GM19193 (cell line): ENCODE results near the gene GABRR2.

ENCODE experiments used
- POLR2A ChIP-seq: IDR thresholded peaks from 4 replicates; pipeline ENCODE4 v1.6.1; 2011; ENCODE audit not compliant: insufficient read depth, insufficient read length; ENCODE audit errors: extremely low read depth

GABRR2 gene

DNA sequence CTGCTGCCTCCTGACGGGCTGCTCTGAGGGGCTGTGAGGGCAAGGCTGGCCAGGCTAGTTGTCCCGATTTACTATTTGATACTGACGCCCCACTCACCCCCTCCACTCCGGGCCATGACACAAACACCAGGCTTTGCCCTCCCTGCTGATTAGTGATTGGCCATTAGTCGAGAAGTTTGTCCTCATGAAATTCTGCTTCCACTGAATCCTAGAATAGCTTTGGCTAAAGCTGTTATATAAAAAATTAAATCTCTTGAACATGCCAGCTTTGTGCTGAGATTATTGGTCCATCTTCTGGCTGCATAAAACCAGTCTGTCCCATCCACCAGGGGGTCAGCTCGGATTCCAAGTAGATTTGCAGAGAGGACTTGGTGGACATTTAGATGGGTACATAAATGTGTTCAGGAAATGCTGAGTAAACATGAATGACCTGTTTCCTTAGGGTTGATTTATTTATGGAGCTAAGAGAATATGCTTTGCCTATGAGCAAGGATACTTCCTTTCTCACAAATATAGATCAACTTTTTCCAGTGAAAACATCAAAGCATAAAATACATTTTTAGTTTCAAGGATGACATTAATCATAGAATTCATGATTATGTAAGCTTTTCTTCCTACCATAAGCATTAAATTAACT, at the start of gene GABRR2:
Gene GABRR2 (minus strand): TSS at position 51 of the 637 bp plus-strand sequence. CDS start 134 bp downstream, outside the sequence.
- no peak for TF ChIP-seq POLR2A

DNA sequence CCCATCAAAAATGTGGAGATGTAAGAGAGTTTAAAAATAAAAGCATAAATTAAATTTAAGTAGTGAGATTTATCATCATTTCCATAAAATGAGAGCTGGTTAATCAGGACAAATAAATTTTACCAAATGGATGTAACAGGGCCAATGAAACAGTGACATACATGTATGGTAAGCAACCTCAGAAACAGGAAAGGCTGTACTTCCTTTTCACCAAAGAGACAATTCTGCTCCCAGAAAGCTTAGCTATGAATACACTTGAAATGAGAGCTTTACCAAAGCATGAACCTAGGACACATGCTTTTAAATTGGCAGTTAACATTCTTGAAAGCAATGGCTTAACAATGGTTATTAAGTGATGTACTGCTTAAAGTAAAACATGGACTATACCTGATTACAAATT, 49.5 kb upstream of the GABRR2 start:
- TF ChIP-seq POLR2A = no peak

DNA sequence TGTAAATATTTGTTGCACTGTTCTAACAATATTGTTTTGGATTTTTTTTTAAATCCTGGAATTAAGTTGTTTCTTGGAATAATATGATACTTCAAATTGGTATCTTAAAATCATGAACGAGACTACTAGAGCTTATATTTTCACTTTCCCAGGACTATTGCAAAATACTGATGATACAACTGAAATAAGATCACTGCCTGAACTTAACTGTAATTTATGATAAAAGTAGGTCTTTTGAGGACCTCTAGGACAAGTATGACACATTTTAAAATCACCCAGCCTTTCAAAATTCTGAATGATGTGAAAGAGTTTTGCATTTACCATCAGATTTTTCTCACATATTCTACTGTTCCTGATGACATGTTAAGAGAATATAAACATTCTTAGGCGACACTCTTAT, 46.1 kb upstream of the GABRR2 start:
- TF ChIP-seq POLR2A = no peak

DNA sequence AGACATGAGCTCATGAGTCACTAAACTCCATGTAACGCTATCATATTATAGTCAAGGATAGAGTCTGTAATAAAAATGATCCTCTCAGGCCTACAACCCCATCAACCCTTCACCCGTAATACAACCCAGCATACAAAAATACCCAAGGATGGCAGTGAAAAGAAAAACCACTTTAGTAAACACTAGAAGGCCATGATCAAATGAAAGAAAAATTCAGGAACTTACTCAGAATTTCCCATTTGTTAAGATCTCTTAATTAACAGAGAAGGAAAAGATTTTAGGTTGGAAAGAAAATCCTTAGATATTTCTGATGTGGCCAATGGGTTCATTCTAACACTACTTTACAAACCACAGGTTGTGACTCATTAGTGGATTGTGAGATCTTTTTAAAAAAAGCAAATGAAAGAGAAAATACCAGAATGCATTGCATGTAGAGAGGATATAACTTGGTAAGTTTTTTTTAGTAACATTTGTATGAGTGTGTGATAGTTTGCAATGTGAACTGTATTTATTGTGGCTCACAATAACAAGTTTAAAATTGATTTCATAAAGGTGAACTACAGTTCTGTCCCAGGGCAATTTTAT, 45.4 kb upstream of the GABRR2 start:
- TF ChIP-seq POLR2A = no peak

DNA sequence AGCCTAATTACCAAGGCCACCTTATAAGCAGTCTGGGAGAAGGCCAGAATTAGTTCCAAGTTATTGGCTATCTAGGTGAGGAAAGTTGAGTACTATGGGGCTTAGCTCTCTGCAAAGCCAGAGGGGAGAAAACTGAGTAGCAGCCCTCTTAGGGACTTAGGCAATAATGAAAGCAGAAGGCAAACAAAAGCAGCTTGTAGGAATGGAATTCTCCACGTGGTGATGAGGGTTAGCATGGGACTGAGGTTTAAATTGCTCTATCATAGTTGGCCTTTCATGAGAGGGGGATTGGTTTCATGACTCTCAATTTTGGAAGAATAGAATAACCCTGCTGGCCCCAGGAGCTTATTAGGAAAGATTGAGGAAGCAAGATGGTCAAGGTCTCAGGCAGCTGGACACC, 44.5 kb upstream of the GABRR2 start:
- TF ChIP-seq POLR2A = no peak

DNA sequence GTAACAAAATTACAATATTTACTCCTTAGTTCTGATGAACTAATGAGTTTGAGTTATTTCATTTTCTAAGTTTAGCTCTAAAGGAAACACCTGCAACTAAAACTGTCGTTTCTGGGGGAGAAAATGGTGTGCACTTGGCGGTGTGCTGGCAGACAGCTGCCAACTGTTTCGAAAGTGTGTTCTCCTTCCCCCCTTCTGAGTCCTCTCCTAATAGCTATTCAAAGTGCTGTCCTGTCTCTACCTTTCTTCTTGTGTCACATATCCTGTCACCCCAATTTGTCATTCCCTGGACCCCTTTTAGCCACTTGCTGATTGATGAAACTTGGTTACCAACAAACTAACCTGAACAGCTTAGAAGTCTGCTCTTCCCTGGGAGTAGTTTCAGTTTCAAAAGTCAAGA, 42.3 kb upstream of the GABRR2 start:
- peak; percentile 13 for TF ChIP-seq POLR2A

DNA sequence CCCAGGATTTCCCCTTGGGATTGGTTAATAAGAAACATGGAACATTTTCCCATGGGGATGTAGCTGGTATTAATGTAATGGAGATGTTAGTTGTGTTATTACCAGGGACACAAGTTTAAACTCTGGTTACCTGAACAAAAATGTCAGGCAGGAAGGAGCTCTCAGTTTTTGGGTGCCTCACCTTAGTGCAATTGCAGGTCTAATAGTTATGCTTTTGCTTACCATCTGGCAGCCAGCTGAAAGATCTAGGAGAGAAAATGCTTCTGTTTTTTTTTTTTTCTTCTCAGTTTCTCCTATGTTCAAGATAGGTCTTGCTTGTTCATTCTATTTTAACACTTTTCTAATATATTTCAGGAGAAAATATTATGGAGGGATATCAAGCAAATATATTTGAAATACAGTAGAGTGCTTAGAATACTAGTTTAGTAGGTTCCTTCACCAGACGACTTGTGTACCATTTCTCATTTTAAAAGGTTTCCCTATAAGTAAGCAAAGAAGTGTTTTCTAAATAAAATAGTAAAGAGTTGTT, 41.6 kb upstream of the GABRR2 start:
- TF ChIP-seq POLR2A = no peak

DNA sequence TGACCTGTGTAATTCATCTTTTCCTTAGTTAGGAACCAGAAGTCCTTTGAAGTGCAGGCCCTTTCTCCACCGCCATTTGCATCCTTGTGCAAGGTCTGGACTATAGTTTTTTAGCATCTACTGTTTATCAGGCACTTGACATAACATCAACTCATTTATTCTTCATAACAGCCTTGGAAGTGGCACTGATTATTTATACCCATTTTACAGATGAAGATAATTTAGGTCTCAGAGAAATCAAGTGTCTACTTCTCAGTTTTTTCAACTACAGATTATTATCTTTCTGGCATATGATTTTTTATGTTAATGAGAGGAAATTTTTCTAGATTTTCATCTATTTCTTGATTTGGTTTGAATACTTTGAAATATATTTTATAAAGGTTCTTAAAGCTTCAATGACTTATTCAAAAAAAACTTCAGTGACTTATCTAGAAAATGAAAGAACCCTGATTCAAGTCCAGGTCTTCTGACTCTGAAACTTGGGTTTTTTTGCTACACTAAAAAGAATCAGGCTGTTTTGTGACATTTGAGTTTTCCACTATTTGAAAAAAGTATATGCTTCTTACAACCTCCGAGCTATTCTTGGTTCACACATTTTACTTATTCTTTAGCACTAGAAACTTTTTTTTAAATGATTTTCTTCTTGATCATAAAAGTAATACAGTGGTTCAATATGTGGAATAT, 40.6 kb upstream of the GABRR2 start:
- TF ChIP-seq POLR2A = no peak

DNA sequence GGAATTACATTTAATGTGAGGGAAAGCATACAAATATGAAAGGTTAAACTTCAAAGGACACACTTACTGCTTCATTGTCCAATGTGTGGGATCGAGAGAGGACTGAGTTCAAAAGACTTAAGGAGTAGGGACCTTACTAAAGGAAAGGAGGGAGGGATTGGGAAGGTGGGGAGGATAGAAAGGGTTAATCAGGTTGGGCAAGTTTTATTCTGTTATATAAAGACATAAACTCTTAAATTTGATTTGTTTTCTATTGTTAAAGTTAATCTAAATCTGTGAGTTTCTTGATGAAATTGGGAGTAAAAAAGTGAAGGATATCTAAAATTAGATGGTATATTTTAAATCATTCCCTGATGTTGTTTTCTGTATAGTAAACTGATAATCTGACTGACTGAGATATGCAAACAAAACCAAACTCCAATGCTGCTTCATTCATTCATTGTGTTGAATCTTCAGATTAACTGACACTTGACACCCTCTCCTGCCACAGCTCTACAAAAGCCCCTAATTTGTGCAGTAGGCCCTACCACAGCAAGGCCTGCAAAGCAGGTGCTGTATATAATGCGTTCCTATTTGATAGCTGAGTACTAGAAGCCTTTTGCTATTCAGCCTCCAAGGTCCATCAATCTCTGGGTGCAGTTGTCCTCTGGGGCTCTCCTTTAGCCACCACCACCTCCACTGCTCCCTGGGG, 38.7 kb upstream of the GABRR2 start:
- no peak for TF ChIP-seq POLR2A

DNA sequence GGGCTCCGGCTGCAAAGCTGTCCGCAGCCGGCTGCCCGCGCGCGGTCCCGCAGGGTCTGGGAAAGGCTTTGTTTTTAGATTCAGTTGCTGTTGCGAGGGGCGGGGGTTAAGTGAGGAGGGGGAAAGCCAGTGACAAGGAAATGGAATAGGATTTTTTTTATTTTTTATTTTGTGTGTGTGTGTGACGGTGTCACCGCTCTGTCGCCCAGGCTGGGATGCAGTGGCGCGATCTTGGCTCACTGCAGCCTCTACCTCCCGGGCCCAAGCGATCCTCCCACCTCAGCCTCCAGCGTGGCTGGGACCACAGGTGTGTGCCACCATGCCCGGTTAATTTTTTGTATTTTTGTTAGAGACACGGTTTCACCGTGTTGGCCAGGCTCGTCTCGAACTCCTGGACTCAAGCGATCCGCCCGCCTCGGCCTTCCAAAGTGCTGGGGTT, 38.0 kb upstream of the GABRR2 start:
- no peak for TF ChIP-seq POLR2A

DNA sequence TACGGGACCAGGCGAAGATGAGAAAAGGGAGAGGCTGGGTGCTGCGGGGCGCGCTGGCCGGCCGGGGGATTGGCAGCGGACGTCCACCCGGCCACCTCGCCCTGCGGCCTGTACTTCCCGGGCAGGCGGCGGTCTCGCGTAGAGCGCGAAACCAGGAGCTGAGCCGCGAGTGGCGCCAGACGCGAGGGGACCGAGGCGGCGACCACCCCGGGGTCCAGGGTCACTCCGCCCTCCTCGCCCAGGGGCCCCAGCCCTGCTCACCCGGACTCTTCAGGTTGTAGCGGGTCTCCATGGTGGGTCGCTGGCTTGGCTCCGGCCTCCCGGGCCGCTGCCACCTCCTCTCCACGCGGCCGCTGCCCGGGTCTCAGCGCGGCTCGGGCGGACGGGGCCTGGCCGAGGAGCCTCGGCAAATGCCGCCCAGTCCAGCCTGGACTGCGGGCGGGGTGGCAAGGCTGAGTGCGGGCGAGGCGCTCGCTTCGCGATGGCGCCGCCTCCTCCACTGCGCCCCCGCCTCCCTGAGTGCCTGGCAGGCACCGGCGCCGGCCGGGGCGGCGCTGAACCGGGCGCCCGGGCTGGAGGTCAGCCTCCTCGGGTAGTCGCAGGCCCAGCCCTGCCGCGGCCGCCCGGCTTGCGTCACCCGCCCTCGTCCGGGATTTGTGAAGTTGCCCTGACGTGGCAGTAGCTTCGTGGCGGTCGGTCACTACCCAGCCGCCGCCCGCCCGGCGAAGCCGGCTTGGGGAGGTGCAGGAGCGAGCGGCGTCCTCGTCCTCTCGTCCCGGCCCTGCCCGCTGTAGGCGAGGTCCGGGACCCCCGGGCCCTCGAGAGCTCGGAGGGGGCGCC, 37.4 kb upstream of the GABRR2 start, which contains the start of gene UBE2J1:
Gene UBE2J1 (minus strand): TSS at position 445 of the 840 bp plus-strand sequence. CDS start 153 bp downstream, at position 292.
- TF ChIP-seq POLR2A = peak; percentile 91

DNA sequence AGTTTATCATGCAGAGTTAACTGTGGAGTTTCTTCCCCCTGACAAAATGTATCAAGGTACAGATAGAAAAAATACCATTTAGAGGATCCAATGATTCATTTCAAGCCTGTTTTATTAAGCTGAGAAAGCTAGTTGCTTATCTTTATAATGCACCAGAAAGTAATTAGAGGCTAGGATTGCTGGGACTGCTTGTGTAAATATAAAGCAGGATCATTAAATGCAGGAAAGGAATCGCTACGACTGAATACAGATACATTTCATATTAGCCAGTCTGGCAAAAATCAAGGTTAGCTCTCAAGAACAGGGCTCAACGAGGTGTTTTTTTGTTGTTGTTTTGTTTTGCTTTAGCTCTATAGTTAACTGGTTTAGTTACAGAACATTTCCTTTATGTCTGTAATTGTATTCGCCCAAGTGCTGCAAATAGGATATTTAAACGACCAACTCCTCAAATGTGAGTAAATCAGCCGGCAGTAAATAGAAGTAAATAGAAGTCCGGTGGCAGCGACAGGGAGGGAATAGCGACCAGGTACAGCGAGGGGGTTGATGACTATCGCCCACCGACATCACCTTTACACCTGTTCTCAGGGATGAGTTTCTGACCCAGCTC, 36.7 kb upstream of the GABRR2 start:
- TF ChIP-seq POLR2A = no peak

DNA sequence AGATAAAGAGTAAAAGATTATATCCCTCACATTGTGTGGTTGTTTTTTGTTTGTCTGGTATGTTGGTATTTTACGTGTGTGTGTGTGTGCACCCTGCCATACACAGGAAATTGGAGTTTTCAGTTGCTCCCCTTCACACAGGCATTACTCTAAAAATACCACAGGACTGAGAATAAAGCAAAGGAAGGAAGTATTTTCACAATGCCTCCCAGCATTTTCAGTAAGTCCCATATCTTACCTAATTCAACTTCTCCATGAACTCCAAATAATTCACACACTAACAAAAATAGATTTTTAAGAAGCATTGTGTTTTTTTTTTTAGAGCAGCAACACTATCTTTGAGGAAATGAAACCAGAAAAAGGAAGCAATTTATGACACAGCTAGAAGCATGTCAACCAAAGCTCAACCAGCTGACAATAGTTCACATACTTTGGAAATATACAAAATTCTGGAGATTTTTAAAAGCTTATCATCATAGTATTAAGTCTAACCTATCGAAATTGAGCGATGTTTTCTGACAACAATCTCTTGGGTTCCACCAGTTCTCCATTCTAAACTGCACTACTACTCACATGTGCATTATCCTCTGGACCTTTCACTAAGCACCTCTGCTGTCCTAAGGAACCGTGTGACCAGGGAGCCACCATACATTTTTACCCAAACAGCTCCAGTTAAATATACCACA, 35.3 kb upstream of the GABRR2 start:
- TF ChIP-seq POLR2A = no peak

DNA sequence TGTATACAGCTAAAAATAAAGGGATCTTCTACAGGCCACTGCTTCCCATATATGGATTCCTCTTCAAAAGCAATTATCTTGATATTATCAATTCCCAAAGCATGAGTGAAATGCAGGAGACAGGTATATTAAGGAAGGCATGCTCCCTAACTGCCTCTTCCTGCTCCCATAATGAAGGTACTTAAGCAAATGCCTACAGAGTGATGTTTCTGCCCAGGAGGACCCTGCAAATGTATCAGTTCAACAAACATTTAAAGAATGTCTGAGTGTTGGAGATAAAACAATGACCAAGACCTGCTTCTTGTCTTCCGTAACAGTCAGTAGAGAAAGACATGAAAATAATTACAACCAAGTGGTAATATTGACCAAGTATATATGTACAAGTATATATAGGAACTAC, 33.3 kb upstream of the GABRR2 start:
- no peak for TF ChIP-seq POLR2A

DNA sequence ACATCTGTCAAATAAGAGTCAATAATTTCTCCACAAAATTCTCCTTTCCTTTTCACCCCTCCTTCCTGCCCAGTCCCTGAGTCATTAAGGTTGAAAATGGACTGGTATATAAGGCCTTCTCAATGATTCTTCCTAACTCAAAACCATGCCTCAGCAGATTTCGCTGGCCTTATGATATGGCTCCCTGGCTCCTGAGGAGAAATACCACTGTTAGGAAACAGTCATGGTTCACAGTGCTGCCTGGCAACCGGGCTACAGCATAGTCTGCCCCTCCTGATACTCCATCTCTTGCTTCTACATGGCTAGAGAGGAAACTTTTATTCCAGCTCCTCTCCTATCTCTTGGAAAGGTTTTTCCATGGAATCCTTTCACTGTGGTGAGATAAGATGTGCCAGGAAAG, 32.7 kb upstream of the GABRR2 start:
- TF ChIP-seq POLR2A = no peak
